ENCODE results near the gene DLG4. TPM values are rescaled to one million over a fixed set of nuclear protein-coding genes. Genes with fewer than 3 reads are reported as not detected.
A peak's percentile ranks its signal among the peaks of the same experiment; 100 is the strongest.

DLG4 gene
- total RNA-seq, 1 experiment from 2014 or later, result 38.3 TPM

- Histone ChIP-seq H3T11ph (ENCODE audit: low read length) (no peak within 1 kb of the TSS), H3K9ac (ENCODE audit: extremely low read depth, insufficient read length, low read length) (peak within 1 kb of the TSS; percentile 72), H3K56ac (ENCODE audit: insufficient read length, low read depth, low read length) (no peak within 1 kb of the TSS), H3K4me1 (ENCODE audit: insufficient read depth, low read length) (no peaks in the 10 kb centered on the region), H3K79me1 (ENCODE audit: insufficient read depth, low read depth, low read length, poor library complexity, severe bottlenecking) (peaks cover 9% of the 10 kb centered on the region), H3K9me3 (ENCODE audit: control insufficient read depth, low read depth, low read length) (no peaks in the 10 kb centered on the region), H4K5ac (ENCODE audit: insufficient read length, low read depth, low read length) (no peak within 1 kb of the TSS), H4K20me1 (ENCODE audit: control insufficient read depth, insufficient read depth, insufficient read length) (no peaks in the 10 kb centered on the region), H3K23ac (ENCODE audit: insufficient read length, low read depth, low read length) (no peak within 1 kb of the TSS), H3K14ac (ENCODE audit: insufficient read depth, low read length) (peak within 1 kb of the TSS; percentile 66), H3K27ac (ENCODE audit: insufficient read length, low read depth, low read length) (no peak within 1 kb of the TSS), H2AK5ac (ENCODE audit: insufficient read length, low read length) (no peak within 1 kb of the TSS), H2BK5ac (ENCODE audit: insufficient read length, low read length) (no peak within 1 kb of the TSS), H2AFZ (ENCODE audit: low read length) (no peak within 1 kb of the TSS), H2BK120ac (ENCODE audit: low read depth, low read length, poor library complexity, severe bottlenecking) (no peak within 1 kb of the TSS), H2BK20ac (ENCODE audit: low read depth, low read length, poor library complexity, severe bottlenecking) (no peak within 1 kb of the TSS), H4K8ac (replicated peaks; ENCODE audit: insufficient read length, low read depth, low read length) (no peak within 1 kb of the TSS), H3K4ac (ENCODE audit: low read depth, low read length) (no peak within 1 kb of the TSS), H4K91ac (ENCODE audit: insufficient read length, low read depth, low read length) (no peak within 1 kb of the TSS), H3K23me2 (ENCODE audit: insufficient read length, low read depth, low read length, poor library complexity, severe bottlenecking) (peaks cover 7% of the 10 kb centered on the region), H3K27me3 (ENCODE audit: insufficient read depth, low read length) (no peaks in the 10 kb centered on the region), H2BK12ac (ENCODE audit: insufficient read length, low read depth, low read length) (no peak within 1 kb of the TSS), H3K4me2 (ENCODE audit: insufficient read depth, insufficient read length, low read length) (peak within 1 kb of the TSS; percentile 61), H2BK15ac (ENCODE audit: low read depth, low read length) (no peak within 1 kb of the TSS), H3K18ac (ENCODE audit: insufficient read length, low read depth, low read length) (peak within 1 kb of the TSS; percentile 51), H3K79me2 (ENCODE audit: insufficient read depth, low read length) (peaks cover 8% of the 10 kb centered on the region; the same call in 1 of the 2 replicates)
- Mint-ChIP-seq H3K27ac (peak within 1 kb of the TSS; percentile 95 to 99 (median 97); a peak in 6 of 7 replicates), H3K4me1 (peaks cover 42 to 52% of the 10 kb centered on the region in 2 experiments), H3K9me3 (peaks cover 0 to 2% of the 10 kb centered on the region in 2 experiments; a peak in 2 of 5 replicates), H3K27me3 (ENCODE audit: low read depth) (no peaks in the 10 kb centered on the region; the same call in 1 of the 2 replicates), H3K36me3 (ENCODE audit: insufficient read depth in 1 of 3, low read depth in 3 of 3) (peaks cover 33 to 63% (median 55%) of the 10 kb centered on the region in 3 experiments), H3K4me3 (peak within 1 kb of the TSS; percentile 95 to 97)
- DNase-seq, result peak; percentile 100
- WGBS (ENCODE audit: extremely low coverage, insufficient read length, low lambda C conversion rate), result no CpG with 5 or more reads among the region's 72 CpGs
- TF ChIP-seq CTCF (conservative IDR thresholded peaks at IDR 0.05), result no peak
Observed at GRCh38 chr17:7239091-7240027, 19.7 kb upstream of the DLG4 start, which contains the start of gene PHF23. Gene PHF23 (minus strand): TSS chr17:7239457. CDS start chr17:7239279, 178 bp downstream.

All from H9 (cell line).